Karpas-422 (cell line): ENCODE data around the gene RPIA. TPM values are rescaled to one million over a fixed set of nuclear protein-coding genes. Genes with fewer than 3 reads are reported as not detected.
"Not testable (repeated sequence)": the region's sequence is repeated elsewhere in the genome, so short reads cannot be mapped to it uniquely, and the experiment has no call there.

Experiments
- DNase-seq: peaks from one replicate; pipeline ENCODE4 v3.0.0-alpha.2; 2015
- H2AFZ ChIP-seq: fragments of 200-600 bp; sonication (generic); 2 replicates; pipeline ENCODE4 v1.6.1; 2014; ENCODE audit warnings: antibody characterized with exemption, low read length, mixed read lengths
- H3K27ac ChIP-seq: fragments of 200-600 bp; sonication (generic); 2 replicates; pipeline ENCODE4 v1.5.1; 2014; ENCODE audit warnings: mild to moderate bottlenecking, low read length, moderate library complexity
- H3K27me3 ChIP-seq: fragments of 200-600 bp; sonication (generic); 2 replicates; pipeline ENCODE4 v1.6.1; 2014; ENCODE audit warnings: low read length, mixed read lengths
- H3K36me3 ChIP-seq: fragments of 200-600 bp; sonication (generic); 2 replicates; pipeline ENCODE4 v1.6.1; 2014; ENCODE audit warnings: low read length, mixed read lengths; ENCODE audit not compliant: insufficient read depth
- H3K4me1 ChIP-seq: fragments of 200-600 bp; sonication (generic); 2 replicates; pipeline ENCODE4 v1.6.1; 2014; ENCODE audit warnings: mild to moderate bottlenecking, low read length, mixed read lengths
- H3K4me2 ChIP-seq: fragments of 200-600 bp; sonication (generic); 2 replicates; pipeline ENCODE4 v1.6.1; 2014; ENCODE audit warnings: low read length, low read depth, mild to moderate bottlenecking; ENCODE audit not compliant: poor library complexity, severe bottlenecking
- H3K4me3 ChIP-seq: fragments of 200-600 bp; sonication (generic); 2 replicates; pipeline ENCODE4 v1.5.1; 2014; ENCODE audit warnings: mild to moderate bottlenecking, antibody characterized with exemption, low read length, mixed read lengths
- H3K79me2 ChIP-seq: fragments of 200-600 bp; sonication (generic); 2 replicates; pipeline ENCODE4 v1.6.1; 2014; ENCODE audit warnings: mild to moderate bottlenecking, low read length, mixed read lengths
- H3K9ac ChIP-seq: fragments of 200-600 bp; sonication (generic); 2 replicates; pipeline ENCODE4 v1.6.0; 2014; ENCODE audit warnings: low read length
- H3K9me2 ChIP-seq: fragments of 200-600 bp; sonication (generic), shearing (Covaris generic); replicated peaks from 2 replicates; pipeline ENCODE4 v1.6.0; 2014; ENCODE audit warnings: mild to moderate bottlenecking, low read length, moderate library complexity; ENCODE audit not compliant: insufficient read depth
- H3K9me3 ChIP-seq: fragments of 300-700, 200-600 bp; sonication (generic); 2 replicates; pipeline ENCODE4 v1.6.1; 2014; ENCODE audit warnings: low read length, mixed read lengths
- H4K20me1 ChIP-seq: fragments of 200-600 bp; sonication (generic); 2 replicates; pipeline ENCODE4 v1.6.1; 2014; ENCODE audit warnings: mild to moderate bottlenecking, antibody characterized with exemption, low read length, low read depth; ENCODE audit not compliant: insufficient read depth
- total RNA-seq: library from RNA; depleted of rRNA; stranded (reverse); fragments of >200 nt; shearing (Covaris generic); gene quantifications from 2 replicates; pipeline ENCODE4 v1.2.3, GENCODE V29; 2014; ENCODE audit warnings: low replicate concordance; rRNA removed

Gene RPIA
- total RNA-seq, 1 experiment from 2014 or later = 36.4 TPM

DNA sequence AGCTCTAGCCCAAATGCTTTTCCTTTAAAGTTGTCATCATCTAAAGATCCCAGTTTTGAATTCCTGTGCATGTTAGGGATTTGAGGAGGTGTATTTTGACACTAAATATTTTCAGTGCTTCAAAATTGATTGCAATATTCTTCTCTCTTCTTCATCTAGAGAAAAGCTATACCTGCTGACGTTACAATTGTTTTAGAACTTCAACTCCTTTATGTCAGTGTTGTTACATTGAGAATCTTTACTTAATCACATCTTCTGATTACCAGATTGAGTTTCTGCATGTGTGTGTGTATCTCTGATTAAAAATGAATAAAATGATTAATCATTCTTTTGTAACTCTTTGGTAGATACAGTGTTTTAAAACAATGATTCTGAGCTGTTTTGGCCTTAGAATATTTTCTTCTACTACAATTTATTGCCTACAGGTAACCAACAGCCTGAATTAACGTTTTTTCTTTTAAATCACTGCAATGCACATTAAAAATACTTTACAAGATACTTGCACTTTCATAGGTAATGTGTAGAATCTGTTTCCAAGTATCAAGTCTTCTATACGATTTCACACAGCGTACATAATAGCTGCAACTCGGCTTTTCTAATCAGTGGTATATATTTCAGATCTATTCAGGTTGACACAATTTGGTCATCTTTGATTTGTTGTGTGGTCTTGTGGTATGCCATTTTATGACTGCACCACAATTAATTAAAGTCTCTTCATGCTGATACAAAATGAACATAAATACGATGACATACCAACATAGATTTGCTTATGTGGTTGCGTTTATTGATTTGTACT, 82.0 kb downstream of the RPIA start:
- not testable (repeated sequence) for H3K27me3 ChIP-seq, H3K36me3 ChIP-seq, H3K4me2 ChIP-seq, DNase-seq, H3K27ac ChIP-seq, H3K9ac ChIP-seq, H3K9me2 ChIP-seq, H3K79me2 ChIP-seq, H3K4me3 ChIP-seq, H4K20me1 ChIP-seq, H3K4me1 ChIP-seq, H2AFZ ChIP-seq, H3K9me3 ChIP-seq

GRCh38 chr2:88789213-88789612, 97.7 kb downstream of the RPIA start:
- H3K9me2 ChIP-seq, H3K9ac ChIP-seq, H3K4me3 ChIP-seq, H3K27ac ChIP-seq, H4K20me1 ChIP-seq, H3K4me1 ChIP-seq, H3K4me2 ChIP-seq, DNase-seq, H2AFZ ChIP-seq, H3K79me2 ChIP-seq, H3K9me3 ChIP-seq, H3K36me3 ChIP-seq, H3K27me3 ChIP-seq: not testable (repeated sequence)

GRCh38 chr2:88795932-88796331, 104.5 kb downstream of the RPIA start:
- H3K9me2 ChIP-seq, H3K9ac ChIP-seq: not testable (repeated sequence)

GRCh38 chr2:88796523-88796922, 105.0 kb downstream of the RPIA start:
- H3K27ac ChIP-seq, H3K9ac ChIP-seq, H3K79me2 ChIP-seq, H2AFZ ChIP-seq, DNase-seq, H3K9me3 ChIP-seq, H3K4me3 ChIP-seq, H3K36me3 ChIP-seq, H3K4me1 ChIP-seq, H3K9me2 ChIP-seq, H3K4me2 ChIP-seq, H4K20me1 ChIP-seq, H3K27me3 ChIP-seq: not testable (repeated sequence)

More at GRCh38 chr2:88795932-88796331, 104.5 kb downstream of the RPIA start:
- not testable (repeated sequence) for H3K27ac ChIP-seq, H2AFZ ChIP-seq, H3K27me3 ChIP-seq, H3K36me3 ChIP-seq, H3K4me1 ChIP-seq, H3K79me2 ChIP-seq, H3K4me2 ChIP-seq, H3K4me3 ChIP-seq, H3K9me3 ChIP-seq, DNase-seq, H4K20me1 ChIP-seq

- H2AFZ ChIP-seq, H3K9ac ChIP-seq, H3K4me1 ChIP-seq, H3K4me3 ChIP-seq, H3K4me2 ChIP-seq, H3K36me3 ChIP-seq, H3K27me3 ChIP-seq, H3K27ac ChIP-seq, DNase-seq, H3K79me2 ChIP-seq, H3K9me2 ChIP-seq, H3K9me3 ChIP-seq, H4K20me1 ChIP-seq: not testable (repeated sequence)
Measured at GRCh38 chr2:88797164-88797563, 105.7 kb downstream of the RPIA start.

Other genes starting within 250 kb of the RPIA start
- not detected in 2 replicates for gene FOXI3, start 239.0 kb upstream of the RPIA start, total RNA-seq
- gene EIF2AK3, start 64.2 kb upstream of the RPIA start, total RNA-seq = 10.7 and 18.4 TPM in 2 replicates